PC-3 (cell line): ENCODE data around the gene PREX1. TPM values are rescaled to one million over a fixed set of nuclear protein-coding genes. Genes with fewer than 3 reads are reported as not detected.

ENCODE experiments used
- ATAC-seq: fragments of 200-7000 bp; cut with Tn5 transposase; 2 replicates; pipeline ENCODE4 v1.9.1; 2020; ENCODE audit warnings: mild to moderate bottlenecking, moderate library complexity
- BruUV-seq: library from RNA; stranded (reverse); fragments of 400-500 nt; replicated peaks from 2 replicates; lab custom pipeline; 2021; lab: Mats Ljungman, UMichigan
- CTCF ChIA-PET: fragments of 300-600 bp; sonication (Branson Sonifier 250); formaldehyde crosslinking; loops from one replicate; lab custom pipeline; 2022; ENCODE audit warnings: antibody characterized with exemption; lab: Charles Lee
- POLR2A ChIA-PET: fragments of 300-600 bp; sonication (Branson Sonifier 250); formaldehyde crosslinking; loops from one replicate; lab custom pipeline; 2022; ENCODE audit warnings: antibody characterized with exemption; ENCODE audit not compliant: unreplicated experiment; lab: Charles Lee
- DNase-seq: peaks from one replicate; pipeline ENCODE4 v3.0.0-alpha.2; 2015
- H2AFZ ChIP-seq: fragments of 300-600 bp; sonication (generic); 2 replicates; pipeline ENCODE4 v1.6.0; 2016; ENCODE audit warnings: antibody characterized with exemption, low read length
- H3F3A ChIP-seq: fragments of 300-600 bp; sonication (generic); one replicate; pipeline ENCODE4 v1.6.0; 2017; ENCODE audit warnings: antibody characterized with exemption, low read length, control low read depth, mild to moderate bottlenecking; ENCODE audit not compliant: unreplicated experiment
- H3K27ac ChIP-seq: fragments of 300-600 bp; sonication (generic); 2 replicates; pipeline ENCODE4 v1.5.1; 2016; ENCODE audit warnings: mild to moderate bottlenecking, low read length
- H3K27me3 ChIP-seq: fragments of 300-600 bp; sonication (generic); 2 replicates; pipeline ENCODE4 v1.6.1; 2016; ENCODE audit warnings: low read length, mixed read lengths
- H3K36me3 ChIP-seq: fragments of 300-600 bp; sonication (generic); 2 replicates; pipeline ENCODE4 v1.6.1; 2016; ENCODE audit warnings: low read depth, mixed run types, low read length, mixed read lengths
- H3K4me1 ChIP-seq: fragments of 300-600 bp; sonication (generic); 2 replicates; pipeline ENCODE4 v1.5.1; 2016; ENCODE audit warnings: low read length; ENCODE audit not compliant: insufficient read depth
- H3K4me2 ChIP-seq: fragments of 300-600 bp; sonication (generic); 2 replicates; pipeline ENCODE4 v1.6.0; 2016; ENCODE audit warnings: low read length
- H3K4me3 ChIP-seq: fragments of 300-600 bp; sonication (generic); 2 replicates; pipeline ENCODE4 v1.5.1; 2016; ENCODE audit warnings: mild to moderate bottlenecking, low read length, mixed read lengths
- H3K79me2 ChIP-seq: fragments of 300-600 bp; sonication (generic); 2 replicates; pipeline ENCODE4 v1.6.1; 2017; ENCODE audit warnings: low read length, mixed read lengths
- H3K9ac ChIP-seq: fragments of 300-600 bp; sonication (generic); 2 replicates; pipeline ENCODE4 v1.6.0; 2016; ENCODE audit warnings: mild to moderate bottlenecking, low read length
- H3K9me2 ChIP-seq: fragments of 300-600 bp; sonication (generic); replicated peaks from 2 replicates; pipeline ENCODE4 v1.6.1; 2016; ENCODE audit warnings: mixed run types, low read length, mixed read lengths
- H3K9me3 ChIP-seq: fragments of 300-600 bp; sonication (generic); 2 replicates; pipeline ENCODE4 v1.6.1; 2016; ENCODE audit warnings: low read length, mixed read lengths
- H4K20me1 ChIP-seq: fragments of 300-600 bp; sonication (generic); 2 replicates; pipeline ENCODE4 v1.6.1; 2016; ENCODE audit warnings: low read length, mixed read lengths
- CTCF ChIP-seq: fragments of 300-600 bp; sonication (generic); conservative IDR thresholded peaks from 2 replicates; pipeline ENCODE4 v1.5.1; 2017; ENCODE audit warnings: antibody characterized with exemption, low read depth, mild to moderate bottlenecking, low read length
- EZH2 ChIP-seq: fragments of 300-600 bp; sonication (generic); IDR thresholded peaks from one replicate; pipeline ENCODE4 v1.6.1; 2017; ENCODE audit warnings: antibody characterized with exemption, mild to moderate bottlenecking, low read length; ENCODE audit not compliant: unreplicated experiment
- EZH2phosphoT487 ChIP-seq: fragments of 300-600 bp; sonication (generic); IDR thresholded peaks from 2 replicates; pipeline ENCODE4 v1.6.1; 2018; ENCODE audit warnings: mild to moderate bottlenecking, antibody characterized with exemption, low read length, borderline replicate concordance
- intact Hi-C: fragments of 100-400 bp; cut with micrococcal nuclease; formaldehyde crosslinking; loops from 2 replicates; pipeline ENCODE4 v1.9.0; 2023
- total RNA-seq: library from RNA; depleted of rRNA; stranded (reverse); fragments of >200 nt; gene quantifications from 2 replicates; pipeline ENCODE4 v1.2.3, GENCODE V29; 2014

Gene PREX1
- total RNA-seq, 1 experiment from 2014 or later = 22.1 TPM

DNA sequence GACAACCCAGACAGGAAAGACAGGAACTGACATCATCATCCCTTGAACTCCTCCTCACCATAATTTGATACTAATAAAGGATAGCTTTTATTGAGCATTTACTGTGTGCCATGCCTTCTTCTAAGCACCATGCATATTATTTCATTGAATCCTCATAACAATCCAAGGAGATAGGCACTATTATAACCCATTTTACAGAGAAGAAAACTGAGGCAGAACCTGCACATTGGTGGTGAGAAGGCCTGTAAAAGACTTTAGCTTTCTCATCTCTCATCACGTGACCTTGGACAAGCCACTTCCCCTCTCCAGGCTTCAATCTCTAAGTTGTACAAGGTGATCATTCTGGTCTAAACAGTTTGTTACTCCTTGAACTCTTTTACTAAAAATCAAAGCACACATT, 34.5 kb upstream of the PREX1 start:
- H3K9ac ChIP-seq = no peak overlapping the region
- peaks cover 15% of the 10 kb centered on the region for H3K4me1 ChIP-seq
- H3K9me2 ChIP-seq = no peaks in the 10 kb centered on the region
- intact Hi-C loops = no loop called here
- no peak overlapping the region for H3K4me3 ChIP-seq
- no peak overlapping the region for H3K4me2 ChIP-seq
- ChIA-PET CTCF (no interaction called here), POLR2A (interaction anchor here (0.8 kb wide), 1 partner anchor 280 kb away, joined by 12 read pairs; no protein-coding TSS in a partner anchor)
- H3K27me3 ChIP-seq = no peaks in the 10 kb centered on the region
- TF ChIP-seq EZH2phosphoT487 (no peak), EZH2 (no peak), CTCF (no peak)
- BruUV-seq = no TSS peak
- no peaks in the 10 kb centered on the region for H3F3A ChIP-seq
- ATAC-seq (no peak), DNase-seq (no peak)
- no peaks in the 10 kb centered on the region for H3K36me3 ChIP-seq
- no peak overlapping the region for H2AFZ ChIP-seq
- H3K79me2 ChIP-seq = no peaks in the 10 kb centered on the region
- no peaks in the 10 kb centered on the region for H4K20me1 ChIP-seq
- no peaks in the 10 kb centered on the region for H3K9me3 ChIP-seq
- H3K27ac ChIP-seq = no peak overlapping the region

DNA sequence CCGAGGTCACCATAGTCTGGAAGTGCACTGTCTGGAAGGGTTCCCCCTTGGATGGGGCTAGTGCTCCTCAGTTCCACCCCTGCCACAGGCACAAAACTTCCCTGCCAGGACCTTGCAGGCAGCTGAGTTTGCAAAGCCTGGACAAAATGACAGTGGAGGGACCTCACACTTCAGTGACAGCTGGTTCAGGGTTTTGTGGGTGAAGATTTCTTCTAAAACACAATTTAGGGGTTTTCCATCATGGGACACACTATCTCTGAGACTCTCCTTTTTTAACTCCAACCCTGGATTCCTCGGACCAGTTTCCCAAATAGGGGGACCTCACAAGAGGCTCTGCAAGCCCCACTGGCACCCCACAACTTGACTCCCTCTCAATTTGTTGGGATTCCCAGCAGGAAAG, 33.6 kb upstream of the PREX1 start:
- no peaks in the 10 kb centered on the region for H3F3A ChIP-seq
- no peak for DNase-seq
- ChIA-PET POLR2A (interaction anchor here (0.6 kb wide), 1 partner anchor 20 kb away, joined by 4 read pairs; no protein-coding TSS in a partner anchor), CTCF (no interaction called here)
- intact Hi-C loops = no loop called here
- H3K4me2 ChIP-seq = no peak overlapping the region
- H3K36me3 ChIP-seq = no peaks in the 10 kb centered on the region
- no peaks in the 10 kb centered on the region for H3K9me3 ChIP-seq
- H3K9me2 ChIP-seq = no peaks in the 10 kb centered on the region
- no peak overlapping the region for H3K4me3 ChIP-seq
- BruUV-seq = no TSS peak
- H3K9ac ChIP-seq = no peak overlapping the region
- no peak overlapping the region for H2AFZ ChIP-seq
- H3K27me3 ChIP-seq = no peaks in the 10 kb centered on the region
- TF ChIP-seq EZH2 (no peak), EZH2phosphoT487 (no peak), CTCF (no peak)
- ATAC-seq = no peak
- H3K4me1 ChIP-seq = peaks cover 15% of the 10 kb centered on the region
- no peaks in the 10 kb centered on the region for H3K79me2 ChIP-seq
- H3K27ac ChIP-seq = no peak overlapping the region
- H4K20me1 ChIP-seq = no peaks in the 10 kb centered on the region

DNA sequence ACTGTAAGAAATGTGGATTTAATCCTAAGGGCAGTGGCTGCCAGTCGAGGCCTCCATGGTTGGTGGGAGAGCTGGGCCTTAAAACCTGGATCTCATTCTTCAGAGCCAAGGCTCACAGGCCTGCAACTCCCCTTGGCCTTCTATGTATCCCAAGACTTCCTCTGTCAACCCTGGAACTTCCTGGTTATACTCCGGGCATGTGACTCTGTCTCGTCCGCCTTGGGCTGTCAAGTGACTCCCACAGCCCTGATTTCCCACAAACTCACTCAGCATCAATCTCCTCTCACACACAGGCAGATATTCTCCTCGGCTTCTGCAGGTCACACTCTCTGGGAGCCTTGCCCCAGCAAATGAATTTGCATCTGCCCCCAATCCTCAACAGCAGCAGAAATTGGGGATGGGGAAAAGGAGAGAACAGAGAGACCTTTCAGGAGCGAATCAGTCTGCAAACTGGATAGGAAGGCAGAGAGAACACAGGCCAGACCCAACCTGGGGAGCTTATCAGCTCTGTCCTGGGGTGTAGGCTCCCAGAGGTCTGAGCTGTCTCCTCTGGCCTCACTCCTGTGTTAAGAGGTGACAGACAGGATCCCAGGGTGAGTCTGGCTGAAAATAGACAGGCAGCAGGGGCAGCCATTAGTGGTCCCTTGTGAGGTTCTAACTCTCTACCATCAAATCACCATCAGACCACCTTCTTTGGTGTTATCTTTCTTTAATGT, 30.4 kb upstream of the PREX1 start:
- TF ChIP-seq CTCF = no peak
- TF ChIP-seq EZH2phosphoT487 = no peak
- TF ChIP-seq EZH2 = no peak
- ATAC-seq = no peak
- 0 out of 2 replicates have a peak overlapping the region, but pooled peaks have one; percentile 2 for H2AFZ ChIP-seq

More for the DNA sequence above, 30.4 kb upstream of the PREX1 start:
- intact Hi-C loops = no loop called here
- Histone ChIP-seq H3K9me2 (no peaks in the 10 kb centered on the region), H4K20me1 (no peaks in the 10 kb centered on the region), H3F3A (no peaks in the 10 kb centered on the region), H3K79me2 (no peaks in the 10 kb centered on the region), H3K27me3 (no peaks in the 10 kb centered on the region), H3K27ac (no peak overlapping the region), H3K9ac (no peak overlapping the region), H3K4me2 (no peak overlapping the region), H3K36me3 (no peaks in the 10 kb centered on the region), H3K4me3 (no peak overlapping the region), H3K9me3 (no peaks in the 10 kb centered on the region), H3K4me1 (no peaks in the 10 kb centered on the region)
- ChIA-PET CTCF (no interaction called here), POLR2A (no interaction called here)
- DNase-seq = no peak
- BruUV-seq = no TSS peak
